ENCODE data around the gene FAM47E.

The FAM47E gene

GRCh38 chr4:76300012-76300411 is 48.5 kb downstream of the FAM47E start:
- Histone ChIP-seq H3K4me3 (ENCODE audit: extremely low read depth, insufficient read depth, low read length, poor library complexity, severe bottlenecking) (no peak overlapping the region), H3K4me1 (ENCODE audit: control insufficient read depth, insufficient read depth, low read length, poor library complexity, severe bottlenecking) (peaks cover 8% of the 10 kb centered on the region), H3K9me3 (ENCODE audit: control insufficient read depth, low read length) (peaks cover 4% of the 10 kb centered on the region), H3K27ac (ENCODE audit: low read depth, low read length, severe bottlenecking) (no peak overlapping the region), H3K36me3 (ENCODE audit: control insufficient read depth, insufficient read depth, low read length) (no peaks in the 10 kb centered on the region)
- 84 to 96% methylated on average over 2 to 4 of the region's 4 CpGs for WGBS, 2 experiments (ENCODE audit: insufficient coverage in 2 of 2)

DNA sequence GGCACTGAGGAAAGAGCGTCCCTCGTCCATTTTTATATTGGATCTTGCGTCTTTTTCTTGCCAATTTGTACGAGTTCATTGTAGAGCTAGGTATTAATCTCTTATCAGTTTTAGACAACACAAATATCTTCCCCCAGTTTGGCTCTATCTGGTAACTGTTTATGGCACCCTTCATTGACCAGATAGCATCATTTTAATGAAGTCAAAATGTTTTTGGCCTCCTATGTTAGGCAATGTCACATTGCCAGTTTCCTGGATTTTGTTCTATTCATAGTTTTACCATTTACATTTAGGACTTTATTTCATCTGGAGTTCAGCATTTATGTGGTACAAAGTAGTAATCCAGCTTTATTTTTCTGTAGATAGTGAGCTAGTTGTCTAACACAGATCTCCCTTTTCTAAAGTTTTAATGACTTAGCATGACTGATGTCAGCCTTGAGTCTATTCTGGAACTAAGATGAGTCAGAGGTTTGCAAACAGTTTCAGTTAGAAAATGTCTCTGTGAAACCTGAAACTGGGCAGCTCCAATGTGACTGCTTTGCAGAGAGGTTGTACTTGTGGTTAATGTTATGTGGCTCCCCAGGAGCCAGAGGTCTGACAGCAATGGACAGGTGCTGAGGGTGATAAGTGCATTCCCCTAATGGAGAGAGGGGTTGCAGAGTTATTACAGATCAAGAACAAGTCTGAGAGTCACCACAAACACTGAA is 49.7 kb downstream of the FAM47E start:
- no peak overlapping the region for H3K4me3 ChIP-seq (ENCODE audit: extremely low read depth, insufficient read depth, low read length, poor library complexity, severe bottlenecking)
- WGBS, 2 experiments (ENCODE audit: insufficient coverage in 2 of 2): 90 to 100% methylated on average over 3 to 4 of the region's 4 CpGs
- H3K9me3 ChIP-seq (ENCODE audit: control insufficient read depth, low read length): peaks cover 4% of the 10 kb centered on the region
- peak overlapping the region; percentile 33 for H3K27ac ChIP-seq (ENCODE audit: low read depth, low read length, severe bottlenecking)
- H3K36me3 ChIP-seq (ENCODE audit: control insufficient read depth, insufficient read depth, low read length): no peaks in the 10 kb centered on the region
- peaks cover 8% of the 10 kb centered on the region for H3K4me1 ChIP-seq (ENCODE audit: control insufficient read depth, insufficient read depth, low read length, poor library complexity, severe bottlenecking)

GRCh38 chr4:76301775-76302162 is 50.2 kb downstream of the FAM47E start:
- Histone ChIP-seq H3K36me3 (ENCODE audit: control insufficient read depth, insufficient read depth, low read length) (no peaks in the 10 kb centered on the region), H3K4me1 (ENCODE audit: control insufficient read depth, insufficient read depth, low read length, poor library complexity, severe bottlenecking) (peaks cover 8% of the 10 kb centered on the region), H3K4me3 (ENCODE audit: extremely low read depth, insufficient read depth, low read length, poor library complexity, severe bottlenecking) (no peak overlapping the region), H3K9me3 (ENCODE audit: control insufficient read depth, low read length) (no peaks in the 10 kb centered on the region), H3K27ac (ENCODE audit: low read depth, low read length, severe bottlenecking) (no peak overlapping the region)
- 100% methylated on average over 1 of the region's 1 CpG; no CpG with 5 or more reads in 1 of the 2 experiments for WGBS, 2 experiments (ENCODE audit: insufficient coverage in 2 of 2)

DNA sequence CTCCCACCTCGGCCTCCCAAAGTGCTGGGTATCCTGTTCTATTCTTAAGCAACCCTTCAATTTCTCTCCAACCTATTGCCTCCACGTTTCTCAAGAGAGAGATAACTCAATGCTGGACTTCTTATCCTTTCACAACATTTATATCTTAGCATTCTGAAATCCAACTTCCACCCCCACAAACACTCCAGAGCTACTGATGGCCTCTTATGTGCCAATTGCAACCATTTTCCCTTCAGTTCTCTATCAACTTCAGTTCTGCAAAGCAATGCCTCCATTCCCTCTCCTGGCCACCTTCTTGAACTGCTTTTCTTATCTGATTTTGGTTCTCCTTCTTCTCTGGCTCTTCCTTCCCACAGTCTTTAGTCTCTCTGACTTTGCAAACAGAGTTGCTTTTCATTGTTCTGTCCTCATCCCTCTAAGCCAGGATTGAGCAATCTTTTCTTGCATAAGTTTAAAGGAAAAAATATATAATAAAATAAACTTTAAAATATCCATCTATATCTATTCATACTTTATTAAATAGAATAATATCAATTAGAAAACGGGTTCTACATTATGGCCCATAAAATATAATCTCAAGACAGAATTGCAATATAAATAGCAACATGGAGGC is 51.4 kb downstream of the FAM47E start:
- WGBS, 2 experiments (ENCODE audit: insufficient coverage in 2 of 2): 80 to 97% methylated on average over 2 of the region's 3 CpGs
- no peak overlapping the region for H3K4me3 ChIP-seq (ENCODE audit: extremely low read depth, insufficient read depth, low read length, poor library complexity, severe bottlenecking)
- H3K27ac ChIP-seq (ENCODE audit: low read depth, low read length, severe bottlenecking): no peak overlapping the region
- H3K4me1 ChIP-seq (ENCODE audit: control insufficient read depth, insufficient read depth, low read length, poor library complexity, severe bottlenecking): peaks cover 8% of the 10 kb centered on the region
- H3K36me3 ChIP-seq (ENCODE audit: control insufficient read depth, insufficient read depth, low read length): no peaks in the 10 kb centered on the region
- H3K9me3 ChIP-seq (ENCODE audit: control insufficient read depth, low read length): no peaks in the 10 kb centered on the region

- Histone ChIP-seq H3K27ac (ENCODE audit: low read depth, low read length, severe bottlenecking) (no peak overlapping the region), H3K4me3 (ENCODE audit: extremely low read depth, insufficient read depth, low read length, poor library complexity, severe bottlenecking) (peak overlapping the region; percentile 68), H3K9me3 (ENCODE audit: control insufficient read depth, low read length) (no peaks in the 10 kb centered on the region), H3K4me1 (ENCODE audit: control insufficient read depth, insufficient read depth, low read length, poor library complexity, severe bottlenecking) (peaks cover 8% of the 10 kb centered on the region), H3K36me3 (ENCODE audit: control insufficient read depth, insufficient read depth, low read length) (peaks cover 13% of the 10 kb centered on the region)
- WGBS, 2 experiments (ENCODE audit: insufficient coverage in 2 of 2): 89 to 96% methylated on average over 6 to 7 of the region's 7 CpGs
Observed at GRCh38 chr4:76305033-76305687, 53.6 kb downstream of the FAM47E start.

DNA sequence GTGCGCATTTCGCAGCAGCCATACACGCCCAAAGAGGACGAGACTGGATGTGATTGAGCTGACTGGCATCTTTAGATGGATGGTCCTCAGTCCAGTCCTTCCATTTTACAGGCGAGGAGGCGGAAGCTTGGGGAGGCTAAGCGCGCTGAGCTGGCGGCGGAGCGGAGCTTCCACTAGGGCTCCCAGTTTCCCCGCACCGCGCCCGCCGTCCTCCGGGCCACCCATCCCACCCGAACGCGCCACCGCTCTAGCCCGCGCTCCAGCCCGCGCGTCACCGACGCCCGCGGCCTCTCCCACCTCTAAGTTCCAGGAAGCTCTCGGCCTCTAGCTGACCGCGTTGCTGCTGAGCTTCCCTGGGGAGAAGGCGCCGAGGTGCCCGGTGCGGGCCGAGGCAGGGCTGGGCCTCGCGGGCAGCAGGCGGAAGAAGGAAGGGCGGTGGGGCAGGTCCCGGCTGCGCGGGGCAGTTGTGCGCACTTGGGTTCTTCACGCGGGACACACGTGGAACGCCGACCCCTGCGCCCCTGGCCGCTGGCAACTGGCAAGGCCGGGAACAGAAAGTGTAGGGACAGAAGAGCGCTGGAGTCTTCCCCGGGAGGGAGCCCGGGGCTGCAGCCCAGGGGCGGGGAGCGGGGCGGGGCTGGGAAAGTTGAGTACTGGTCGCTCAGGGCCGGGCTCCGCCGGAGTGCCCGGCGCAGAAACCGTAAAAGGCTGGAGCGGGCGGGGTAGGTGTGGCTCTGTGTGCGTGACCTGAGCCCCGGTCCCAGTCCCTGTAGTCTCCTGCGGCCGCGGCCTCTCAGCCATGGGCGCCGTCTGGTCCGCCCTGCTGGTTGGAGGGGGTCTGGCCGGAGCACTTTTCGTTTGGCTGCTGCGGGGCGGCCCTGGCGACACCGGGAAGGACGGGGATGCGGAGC is 54.7 kb downstream of the FAM47E start, which contains the start of gene STBD1:
Gene STBD1 (plus strand): TSS at position 763 of the 911 bp plus-strand sequence. CDS start 37 bp downstream, at position 800.
- Histone ChIP-seq H3K4me3 (ENCODE audit: extremely low read depth, insufficient read depth, low read length, poor library complexity, severe bottlenecking) (peak within 1 kb of the TSS; percentile 68), H3K27ac (ENCODE audit: low read depth, low read length, severe bottlenecking) (no peak within 1 kb of the TSS), H3K36me3 (ENCODE audit: control insufficient read depth, insufficient read depth, low read length) (peaks cover 19% of the 10 kb centered on the region), H3K4me1 (ENCODE audit: control insufficient read depth, insufficient read depth, low read length, poor library complexity, severe bottlenecking) (peaks cover 8% of the 10 kb centered on the region), H3K9me3 (ENCODE audit: control insufficient read depth, low read length) (no peaks in the 10 kb centered on the region)
- 4% methylated on average over 39 to 69 of the region's 85 CpGs for WGBS, 2 experiments (ENCODE audit: insufficient coverage in 2 of 2)

GRCh38 chr4:76306882-76307659 is 55.5 kb downstream of the FAM47E start:
- 6 to 10% methylated on average over 28 to 29 of the region's 37 CpGs for WGBS, 2 experiments (ENCODE audit: insufficient coverage in 2 of 2)
- no peaks in the 10 kb centered on the region for H3K9me3 ChIP-seq (ENCODE audit: control insufficient read depth, low read length)
- H3K36me3 ChIP-seq (ENCODE audit: control insufficient read depth, insufficient read depth, low read length): peaks cover 19% of the 10 kb centered on the region
- peak overlapping the region; percentile 68 for H3K4me3 ChIP-seq (ENCODE audit: extremely low read depth, insufficient read depth, low read length, poor library complexity, severe bottlenecking)
- H3K4me1 ChIP-seq (ENCODE audit: control insufficient read depth, insufficient read depth, low read length, poor library complexity, severe bottlenecking): peaks cover under 1% of the 10 kb centered on the region
- H3K27ac ChIP-seq (ENCODE audit: low read depth, low read length, severe bottlenecking): no peak overlapping the region

GRCh38 chr4:76307660-76308014 is 56.1 kb downstream of the FAM47E start:
- Histone ChIP-seq H3K27ac (ENCODE audit: low read depth, low read length, severe bottlenecking) (no peak overlapping the region), H3K4me3 (ENCODE audit: extremely low read depth, insufficient read depth, low read length, poor library complexity, severe bottlenecking) (peak overlapping the region; percentile 68), H3K4me1 (ENCODE audit: control insufficient read depth, insufficient read depth, low read length, poor library complexity, severe bottlenecking) (no peaks in the 10 kb centered on the region), H3K9me3 (ENCODE audit: control insufficient read depth, low read length) (no peaks in the 10 kb centered on the region), H3K36me3 (ENCODE audit: control insufficient read depth, insufficient read depth, low read length) (peaks cover 19% of the 10 kb centered on the region)
- 85 to 94% methylated on average over 3 of the region's 4 CpGs for WGBS, 2 experiments (ENCODE audit: insufficient coverage in 2 of 2)

DNA sequence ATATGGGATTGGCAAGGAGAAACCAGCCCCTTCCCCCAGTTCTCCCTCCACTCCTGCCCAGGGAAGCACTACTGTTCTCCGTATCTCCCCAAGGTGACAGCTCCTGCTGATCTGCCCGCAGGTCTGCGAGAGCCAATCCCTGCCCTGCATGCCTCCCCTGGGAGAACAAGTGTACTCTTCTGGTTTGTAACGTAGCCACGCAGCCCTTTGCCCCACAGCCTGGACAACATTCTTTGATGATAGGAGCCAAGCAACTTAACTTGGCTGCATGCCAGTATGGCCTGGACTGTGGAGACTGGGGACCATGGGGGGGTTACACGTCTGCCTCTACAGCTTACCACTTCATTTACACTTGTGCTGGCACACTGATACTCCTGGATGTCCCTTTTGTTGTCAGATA is 57.0 kb downstream of the FAM47E start:
- Histone ChIP-seq H3K9me3 (ENCODE audit: control insufficient read depth, low read length) (no peaks in the 10 kb centered on the region), H3K4me1 (ENCODE audit: control insufficient read depth, insufficient read depth, low read length, poor library complexity, severe bottlenecking) (no peaks in the 10 kb centered on the region), H3K4me3 (ENCODE audit: extremely low read depth, insufficient read depth, low read length, poor library complexity, severe bottlenecking) (no peak overlapping the region), H3K27ac (ENCODE audit: low read depth, low read length, severe bottlenecking) (no peak overlapping the region), H3K36me3 (ENCODE audit: control insufficient read depth, insufficient read depth, low read length) (peaks cover 19% of the 10 kb centered on the region)
- WGBS, 2 experiments (ENCODE audit: insufficient coverage in 2 of 2): 95 to 100% methylated on average over 5 of the region's 6 CpGs
